Keratinocyte (primary cell): ENCODE data around the gene PHKA1.

Source experiments
- EZH2 ChIP-seq: IDR thresholded peaks from one replicate; pipeline ENCODE4 v1.6.1; 2012; ENCODE audit warnings: inconsistent platforms, mild to moderate bottlenecking, low read length, moderate library complexity
- TF ChIP-seq, protein P1 (sequence below), 3 experiments: IDR thresholded peaks in 1 of 3; conservative IDR thresholded peaks in 1 of 3; optimal IDR thresholded peaks in 1 of 3; 2 replicates in 2 of 3; 3 replicates in 1 of 3; pipeline versions ENCODE3 to v1.5.1; 2011; ENCODE audit warnings: low read length in 3 of 3, mild to moderate bottlenecking in 3 of 3, moderate library complexity in 2 of 3, control low read depth in 1 of 3, inconsistent platforms in 1 of 3; ENCODE audit not compliant: insufficient read depth in 2 of 3; ENCODE audit errors: extremely low read depth in 1 of 3

- TF ChIP-seq, protein P1, sequence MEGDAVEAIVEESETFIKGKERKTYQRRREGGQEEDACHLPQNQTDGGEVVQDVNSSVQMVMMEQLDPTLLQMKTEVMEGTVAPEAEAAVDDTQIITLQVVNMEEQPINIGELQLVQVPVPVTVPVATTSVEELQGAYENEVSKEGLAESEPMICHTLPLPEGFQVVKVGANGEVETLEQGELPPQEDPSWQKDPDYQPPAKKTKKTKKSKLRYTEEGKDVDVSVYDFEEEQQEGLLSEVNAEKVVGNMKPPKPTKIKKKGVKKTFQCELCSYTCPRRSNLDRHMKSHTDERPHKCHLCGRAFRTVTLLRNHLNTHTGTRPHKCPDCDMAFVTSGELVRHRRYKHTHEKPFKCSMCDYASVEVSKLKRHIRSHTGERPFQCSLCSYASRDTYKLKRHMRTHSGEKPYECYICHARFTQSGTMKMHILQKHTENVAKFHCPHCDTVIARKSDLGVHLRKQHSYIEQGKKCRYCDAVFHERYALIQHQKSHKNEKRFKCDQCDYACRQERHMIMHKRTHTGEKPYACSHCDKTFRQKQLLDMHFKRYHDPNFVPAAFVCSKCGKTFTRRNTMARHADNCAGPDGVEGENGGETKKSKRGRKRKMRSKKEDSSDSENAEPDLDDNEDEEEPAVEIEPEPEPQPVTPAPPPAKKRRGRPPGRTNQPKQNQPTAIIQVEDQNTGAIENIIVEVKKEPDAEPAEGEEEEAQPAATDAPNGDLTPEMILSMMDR (optimal IDR thresholded peaks at IDR 0.05 in 1 of 3, IDR thresholded peaks at IDR 0.05 in 1 of 3, conservative IDR thresholded peaks at IDR 0.05 in 1 of 3; ENCODE audit: extremely low read depth in 1 of 3, insufficient read depth in 2 of 3, low read length in 3 of 3) = no peak
- no peak for TF ChIP-seq EZH2
These were observed 92.9 kb downstream of the PHKA1 start for GRCh38 chrX:72621163-72621562.
